ENCODE measurements around the gene CD46. TPM values are rescaled to one million over a fixed set of nuclear protein-coding genes. Genes with fewer than 3 reads are reported as not detected.
A peak's percentile ranks its signal among the peaks of the same experiment; 100 is the strongest.

Gene CD46
- total and polyA plus RNA-seq, 9 donors: 78.8 to 165 (median 121) TPM

GRCh38 chr1:207822602-207823451 is 71.0 kb downstream of the CD46 start:
- H3K27ac ChIP-seq: peak overlapping the region; percentile 96 to 97
- intact Hi-C loops (cut with DNase I): loop anchor here in 2 of 4 donors (2.0 to 10.0 kb wide), 2 partner anchors 46 to 142 kb away; no protein-coding TSS in a partner anchor
- 24 to 45% (median 29%) methylated on average over 11 of the region's 11 CpGs for WGBS, 3 donors
- no peaks in the 10 kb centered on the region for H3K9me3 ChIP-seq
- TF ChIP-seq POLR2A (IDR thresholded peaks at IDR 0.05) (peak; percentile 72), EP300 (IDR thresholded peaks at IDR 0.05) (no peak)
- no peaks in the 10 kb centered on the region for H3K36me3 ChIP-seq
- peaks cover 43% of the 10 kb centered on the region for H3K4me1 ChIP-seq (ENCODE audit: insufficient read depth)
- no peaks in the 10 kb centered on the region for H3K27me3 ChIP-seq
- peak; percentile 85 to 93 (median 89) for DNase-seq
- H3K4me3 ChIP-seq: peak overlapping the region; percentile 78

GRCh38 chr1:207823531-207823879 is 71.7 kb downstream of the CD46 start:
- Histone ChIP-seq H3K36me3 (no peaks in the 10 kb centered on the region), H3K27ac (peak overlapping the region; percentile 96 to 97), H3K27me3 (no peaks in the 10 kb centered on the region), H3K4me3 (peak overlapping the region; percentile 78), H3K4me1 (ENCODE audit: insufficient read depth) (peaks cover 43% of the 10 kb centered on the region), H3K9me3 (no peaks in the 10 kb centered on the region)
- DNase-seq: no peak
- WGBS, 3 donors: 11 to 21% (median 14%) methylated on average over 19 of the region's 19 CpGs
- intact Hi-C loops (cut with DNase I): loop anchor here in 2 of 4 donors (2.0 to 10.0 kb wide), 2 partner anchors 45 to 141 kb away; no protein-coding TSS in a partner anchor
- TF ChIP-seq EP300 (IDR thresholded peaks at IDR 0.05): no peak
- no peak for TF ChIP-seq POLR2A (IDR thresholded peaks at IDR 0.05)
- TF ChIP-seq CTCF (IDR thresholded peaks at IDR 0.05): no peak

GRCh38 chr1:207823880-207824566 is 72.2 kb downstream of the CD46 start:
- H3K9me3 ChIP-seq: no peaks in the 10 kb centered on the region
- peak overlapping the region; percentile 96 to 97 for H3K27ac ChIP-seq
- TF ChIP-seq CTCF (IDR thresholded peaks at IDR 0.05): peak; percentile 25 to 97 (median 95)
- no peak for TF ChIP-seq EP300 (IDR thresholded peaks at IDR 0.05)
- peak; percentile 94 for TF ChIP-seq POLR2A (IDR thresholded peaks at IDR 0.05)
- H3K4me1 ChIP-seq (ENCODE audit: insufficient read depth): peaks cover 42% of the 10 kb centered on the region
- H3K36me3 ChIP-seq: no peaks in the 10 kb centered on the region
- peak overlapping the region; percentile 78 for H3K4me3 ChIP-seq
- 1 to 6% (median 2%) methylated on average over 9 of the region's 9 CpGs for WGBS, 3 donors
- H3K27me3 ChIP-seq: no peaks in the 10 kb centered on the region
- peak; percentile 84 to 86 (median 84) for DNase-seq
- intact Hi-C loops (cut with DNase I): loop anchor here in 2 of 4 donors (2.0 to 10.0 kb wide), 2 partner anchors 45 to 141 kb away; no protein-coding TSS in a partner anchor

GRCh38 chr1:207824691-207825408 is 73.0 kb downstream of the CD46 start:
- Histone ChIP-seq H3K27ac (peak overlapping the region; percentile 96 to 97), H3K4me3 (peak overlapping the region; percentile 78), H3K9me3 (no peaks in the 10 kb centered on the region), H3K36me3 (no peaks in the 10 kb centered on the region), H3K4me1 (ENCODE audit: insufficient read depth) (peaks cover 38% of the 10 kb centered on the region), H3K27me3 (no peaks in the 10 kb centered on the region)
- DNase-seq: peak in 2 of 5 donors; percentile 49 to 63
- intact Hi-C loops (cut with DNase I): loop anchor here in 1 of 4 donors (10.0 kb wide), 1 partner anchor 140 kb away; no protein-coding TSS in a partner anchor
- 72 to 75% (median 74%) methylated on average over 6 of the region's 6 CpGs for WGBS, 3 donors
- TF ChIP-seq CTCF (IDR thresholded peaks at IDR 0.05): no peak
- TF ChIP-seq EP300 (IDR thresholded peaks at IDR 0.05): no peak
- no peak for TF ChIP-seq POLR2A (IDR thresholded peaks at IDR 0.05)

Measured in ovary (tissue), 9 donors.